HCT116 (cell line): Measurements from ENCODE around the gene SYNJ2. TPM values are rescaled to one million over a fixed set of nuclear protein-coding genes. Genes with fewer than 3 reads are reported as not detected.

Source experiments
- ATAC-seq: fragments of 200-7000 bp; cut with Tn5 transposase; 2 replicates; pipeline ENCODE4 v1.9.1; 2020; ENCODE audit warnings: mild to moderate bottlenecking, moderate library complexity
- BruUV-seq: library from RNA; stranded (reverse); fragments of 400-500 nt; replicated peaks from 2 replicates; lab custom pipeline; 2021; lab: Mats Ljungman, UMichigan
- CTCF ChIA-PET: fragments of 300-600 bp; sonication (Branson Sonifier 250); formaldehyde crosslinking; loops from one replicate; lab custom pipeline; 2021; ENCODE audit warnings: antibody characterized with exemption; lab: Charles Lee
- POLR2A ChIA-PET: fragments of 300-600, 350-600 bp; sonication (Branson Sonifier 250); formaldehyde crosslinking; loops from one replicate; lab custom pipeline; 2021; ENCODE audit warnings: antibody characterized with exemption; lab: Charles Lee
- RAD21 ChIA-PET, 2 experiments: fragments of 300-600 bp; sonication (Branson Sonifier 250); formaldehyde crosslinking; loops; one replicate each; lab custom pipeline; 2023; ENCODE audit warnings: low total read pairs in 2 of 2; ENCODE audit not compliant: uncharacterized antibody in 2 of 2, unreplicated experiment in 2 of 2, low non-redundant PET in 1 of 2; lab: Charles Lee
- DNase-seq: peaks from one replicate; pipeline ENCODE4 v3.0.0-alpha.2; 2010; ENCODE audit warnings: low read depth, low spot score
- H2AFZ ChIP-seq: fragments of 200-600 bp; shearing (Covaris generic), sonication (generic); 2 replicates; pipeline ENCODE4 v1.6.1; 2017; ENCODE audit warnings: low read depth, mixed run types, mixed read lengths, antibody characterized with exemption, low read length; ENCODE audit not compliant: poor library complexity, severe bottlenecking
- H3K27ac ChIP-seq: 2 replicates; pipeline ENCODE4 v1.5.1; 2012; ENCODE audit warnings: low read depth, low read length
- H3K27me3 ChIP-seq: fragments of 200-600 bp; sonication (generic); 2 replicates; pipeline ENCODE4 v1.6.1; 2016; ENCODE audit warnings: mixed run types, low read length, mixed read lengths; ENCODE audit not compliant: insufficient read depth
- H3K36me3 ChIP-seq, 2 experiments: fragments of 200-500 bp in 1 of 2; fragments of 200-600 bp in 1 of 2; sonication (Bioruptor generic) in 1 of 2; sonication (generic) in 1 of 2; 2 replicates each; pipeline versions ENCODE4 v1.5.1 to v1.6.1; 2014 to 2016; ENCODE audit warnings: low read length in 2 of 2, inconsistent platforms in 1 of 2, mixed read lengths in 1 of 2, mixed run types in 1 of 2; ENCODE audit not compliant: insufficient read depth in 2 of 2, control insufficient read depth in 1 of 2
- H3K4me1 ChIP-seq, 2 experiments: fragments of 200-600 bp in 1 of 2; sonication (generic) in 1 of 2; 2 replicates each; pipeline versions ENCODE4 v1.5.1 to v1.6.1; 2012 to 2017; ENCODE audit warnings: low read length in 2 of 2, inconsistent platforms in 1 of 2, mild to moderate bottlenecking in 1 of 2, mixed read lengths in 1 of 2, mixed run types in 1 of 2, moderate library complexity in 1 of 2; ENCODE audit not compliant: insufficient read depth in 2 of 2, control insufficient read depth in 1 of 2
- H3K4me2 ChIP-seq: fragments of 200-600 bp; sonication (generic); 2 replicates; pipeline ENCODE4 v1.6.1; 2017; ENCODE audit warnings: mixed run types, low read length, mixed read lengths
- H3K4me3 ChIP-seq, 2 experiments: fragments of 200-600 bp in 1 of 2; sonication (generic) in 1 of 2; replicated peaks in 1 of 2; 2 replicates each; pipeline ENCODE4 v1.5.1; 2011 to 2016; ENCODE audit warnings: low read length in 2 of 2, control low read depth in 1 of 2, low read depth in 1 of 2, mild to moderate bottlenecking in 1 of 2, mixed read lengths in 1 of 2, mixed run types in 1 of 2
- H3K79me2 ChIP-seq: fragments of 200-600 bp; sonication (generic); 2 replicates; pipeline ENCODE4 v1.6.1; 2017; ENCODE audit warnings: mild to moderate bottlenecking, mixed run types, low read length, moderate library complexity, mixed read lengths; ENCODE audit not compliant: insufficient read depth
- H3K9ac ChIP-seq: fragments of 200-600 bp; sonication (generic); 2 replicates; pipeline ENCODE4 v1.6.1; 2016; ENCODE audit warnings: low read length, mixed read lengths
- H3K9me2 ChIP-seq: fragments of 200-600 bp; sonication (generic), shearing (Covaris generic); 2 replicates; pipeline ENCODE4 v1.6.1; 2017; ENCODE audit warnings: mixed run types, mild to moderate bottlenecking, moderate library complexity; ENCODE audit not compliant: insufficient read depth
- H3K9me3 ChIP-seq, 2 experiments: fragments of 200-500 bp in 1 of 2; fragments of 200-600 bp in 1 of 2; sonication (Bioruptor generic) in 1 of 2; sonication (generic) in 1 of 2; 2 replicates each; pipeline ENCODE4 v1.6.1; 2014 to 2017; ENCODE audit warnings: low read length in 2 of 2, mixed read lengths in 2 of 2, inconsistent platforms in 1 of 2, low read depth in 1 of 2, mild to moderate bottlenecking in 1 of 2, mixed run types in 1 of 2, moderate library complexity in 1 of 2; ENCODE audit not compliant: control insufficient read depth in 1 of 2, insufficient read depth in 1 of 2
- H4K20me1 ChIP-seq: fragments of 200-600 bp; sonication (generic), shearing (Covaris generic); 2 replicates; pipeline ENCODE4 v1.6.1; 2017; ENCODE audit warnings: mixed run types, mild to moderate bottlenecking, moderate library complexity; ENCODE audit not compliant: insufficient read depth
- ATF3 ChIP-seq: IDR thresholded peaks from 2 replicates; pipeline ENCODE4 v1.6.1; 2012
- CBX3 ChIP-seq: IDR thresholded peaks from 2 replicates; pipeline ENCODE4 v1.6.1; 2012; ENCODE audit warnings: low read depth
- CTCF ChIP-seq, 3 experiments: fragments of 200-600 bp in 1 of 3; sonication (generic) in 1 of 3; IDR thresholded peaks in 2 of 3; conservative IDR thresholded peaks in 1 of 3; 2 replicates each; pipeline ENCODE4 v1.5.1; 2012 to 2017; ENCODE audit warnings: low read depth in 2 of 3, low read length in 2 of 3, antibody characterized with exemption in 1 of 3, borderline replicate concordance in 1 of 3, control low read depth in 1 of 3, mild to moderate bottlenecking in 1 of 3, mixed read lengths in 1 of 3, mixed run types in 1 of 3, moderate library complexity in 1 of 3; ENCODE audit not compliant: insufficient read depth in 1 of 3
- EGR1 ChIP-seq: IDR thresholded peaks from 2 replicates; pipeline ENCODE4 v1.6.1; 2012; ENCODE audit warnings: low read depth
- ELF1 ChIP-seq: IDR thresholded peaks from 2 replicates; pipeline ENCODE4 v1.6.1; 2012; ENCODE audit warnings: low read depth, borderline replicate concordance
- EZH2 ChIP-seq: fragments of 200-600 bp; sonication (generic); IDR thresholded peaks from 2 replicates; pipeline ENCODE4 v1.6.1; 2017; ENCODE audit warnings: antibody characterized with exemption, mixed run types
- EZH2phosphoT487 ChIP-seq: fragments of 200-600 bp; IDR thresholded peaks from 2 replicates; pipeline ENCODE4 v1.6.1; 2018; ENCODE audit warnings: antibody characterized with exemption, borderline replicate concordance
- FOSL1 ChIP-seq: IDR thresholded peaks from 2 replicates; pipeline ENCODE4 v1.6.1; 2012; ENCODE audit warnings: low read depth
- JUND ChIP-seq: IDR thresholded peaks from 2 replicates; pipeline ENCODE4 v1.6.1; 2012
- MAX ChIP-seq: IDR thresholded peaks from 2 replicates; pipeline ENCODE4 v1.6.1; 2012
- POLR2A ChIP-seq: IDR thresholded peaks from 2 replicates; pipeline ENCODE4 v1.7.0; 2011; ENCODE audit warnings: borderline replicate concordance; ENCODE audit not compliant: insufficient read depth, insufficient read length; ENCODE audit errors: extremely low read depth
- POLR2AphosphoS5 ChIP-seq: IDR thresholded peaks from 2 replicates; pipeline ENCODE4 v1.6.1; 2011; ENCODE audit warnings: mild to moderate bottlenecking, low read depth, low read length, moderate library complexity
- RAD21 ChIP-seq: IDR thresholded peaks from 2 replicates; pipeline ENCODE4 v1.6.1; 2012; ENCODE audit warnings: low read depth, mild to moderate bottlenecking
- SIN3A ChIP-seq: IDR thresholded peaks from 2 replicates; pipeline ENCODE4 v1.6.1; 2012; ENCODE audit warnings: low read depth
- SRF ChIP-seq: IDR thresholded peaks from 2 replicates; pipeline ENCODE4 v1.6.1; 2012; ENCODE audit warnings: low read depth
- TCF7L2 ChIP-seq: IDR thresholded peaks from 2 replicates; pipeline ENCODE4 v1.7.0; 2011; ENCODE audit warnings: borderline replicate concordance, inconsistent platforms; ENCODE audit not compliant: insufficient read depth, insufficient read length; ENCODE audit errors: extremely low read depth
- YY1 ChIP-seq: IDR thresholded peaks from 2 replicates; pipeline ENCODE4 v1.6.1; 2011; ENCODE audit warnings: low read length, low read depth, moderate library complexity, mild to moderate bottlenecking; ENCODE audit not compliant: insufficient replicate concordance; ENCODE audit errors: extremely low read depth
- intact Hi-C: fragments of 100-400 bp; cut with micrococcal nuclease; formaldehyde crosslinking; loops from 2 replicates; pipeline ENCODE4 v1.10.0; 2022
- total RNA-seq: library from RNA; stranded (reverse); gene quantifications from one replicate; pipeline ENCODE4 v1.2.1, GENCODE V29; 2021; ENCODE audit not compliant: unreplicated experiment

The SYNJ2 gene
- total RNA-seq, 1 experiment from 2014 or later, result 23.9 TPM

GRCh38 chr6:158049055-158050028, 67.7 kb downstream of the SYNJ2 start:
- no peaks in the 10 kb centered on the region for H3K36me3 ChIP-seq
- H3K27me3 ChIP-seq, result no peaks in the 10 kb centered on the region
- POLR2A ChIA-PET, result no interaction called here
- no peak overlapping the region for H3K27ac ChIP-seq
- intact Hi-C loops, result no loop called here
- TF ChIP-seq SRF (no peak), SIN3A (no peak), POLR2AphosphoS5 (no peak), MAX (no peak), YY1 (no peak), FOSL1 (no peak), CBX3 (no peak), TCF7L2 (no peak), ATF3 (no peak), JUND (no peak), POLR2A (no peak), ELF1 (no peak), EZH2phosphoT487 (no peak), RAD21 (no peak), CTCF (IDR thresholded peaks at IDR 0.05 in 2 of 3, conservative IDR thresholded peaks at IDR 0.05 in 1 of 3; ENCODE audit: borderline replicate concordance in 1 of 3, insufficient read depth in 1 of 3, low read depth in 2 of 3, low read length in 2 of 3) (no peak), EGR1 (no peak), EZH2 (no peak)
- no peak overlapping the region for H3K4me3 ChIP-seq
- H2AFZ ChIP-seq, result no peak overlapping the region
- ATAC-seq, result no peak
- H3K4me2 ChIP-seq, result no peak overlapping the region
- no TSS peak for BruUV-seq
- H3K9me3 ChIP-seq, result no peaks in the 10 kb centered on the region
- no peaks in the 10 kb centered on the region for H4K20me1 ChIP-seq
- H3K9me2 ChIP-seq, result no peaks in the 10 kb centered on the region
- H3K9ac ChIP-seq, result no peak overlapping the region
- peaks cover 26 to 37% of the 10 kb centered on the region in 2 experiments for H3K4me1 ChIP-seq
- RAD21 ChIA-PET, result interaction anchor here in 1 of 2 experiments (0.6 kb wide), 1 partner anchor 406 kb away, joined by 4 read pairs; no protein-coding TSS in a partner anchor
- CTCF ChIA-PET, result no interaction called here
- H3K79me2 ChIP-seq, result no peaks in the 10 kb centered on the region; the same call in 1 of the 2 replicates
- no peak for DNase-seq
